Stimulated activated CD8-positive, alpha-beta memory T cell treated with anti-CD3 and anti-CD28 coated beads, Interleukin-7, amount 100 ng/mL, for 1 hour (primary cell): ENCODE results near the gene CCNDBP1.

ENCODE experiments used
- DNase-seq, 2 donors: peaks; one replicate each; pipeline ENCODE4 v3.0.0-alpha.2; 2020; ENCODE audit warnings: low read depth in 2 of 2

Gene CCNDBP1

DNA sequence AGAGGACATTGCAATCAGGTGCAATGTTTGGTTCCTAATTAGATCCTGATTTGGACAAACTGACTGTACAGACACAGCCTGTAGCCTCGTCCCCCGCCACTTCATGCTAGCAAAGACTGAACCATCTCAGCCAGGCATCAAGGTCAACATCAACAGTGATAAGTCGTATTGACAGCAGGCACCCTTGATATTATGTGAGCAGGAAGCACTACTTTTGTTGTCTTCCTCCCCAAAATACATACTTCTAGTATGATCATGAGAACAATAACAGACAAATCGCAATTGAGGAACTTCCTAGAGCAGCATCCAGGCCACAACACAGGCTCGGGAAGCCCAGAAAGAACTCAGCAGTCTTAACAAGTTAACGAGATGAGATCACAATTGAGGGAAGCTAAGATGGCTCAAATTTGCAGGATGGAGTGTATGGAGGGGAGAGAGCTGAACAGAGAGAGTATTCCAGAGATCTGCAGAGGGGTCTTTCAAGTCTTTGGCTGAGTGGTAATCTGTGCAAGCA is 61.1 kb downstream of the CCNDBP1 start:
- DNase-seq = no peak
